GM18858 (cell line): Measurements from ENCODE around the gene MRPS5.

ENCODE experiments used
- ATAC-seq: cut with Tn5 transposase; IDR thresholded peaks from one replicate; pipeline ENCODE4 v1.9.1; 2021; ENCODE audit not compliant: unreplicated experiment

Gene MRPS5

DNA sequence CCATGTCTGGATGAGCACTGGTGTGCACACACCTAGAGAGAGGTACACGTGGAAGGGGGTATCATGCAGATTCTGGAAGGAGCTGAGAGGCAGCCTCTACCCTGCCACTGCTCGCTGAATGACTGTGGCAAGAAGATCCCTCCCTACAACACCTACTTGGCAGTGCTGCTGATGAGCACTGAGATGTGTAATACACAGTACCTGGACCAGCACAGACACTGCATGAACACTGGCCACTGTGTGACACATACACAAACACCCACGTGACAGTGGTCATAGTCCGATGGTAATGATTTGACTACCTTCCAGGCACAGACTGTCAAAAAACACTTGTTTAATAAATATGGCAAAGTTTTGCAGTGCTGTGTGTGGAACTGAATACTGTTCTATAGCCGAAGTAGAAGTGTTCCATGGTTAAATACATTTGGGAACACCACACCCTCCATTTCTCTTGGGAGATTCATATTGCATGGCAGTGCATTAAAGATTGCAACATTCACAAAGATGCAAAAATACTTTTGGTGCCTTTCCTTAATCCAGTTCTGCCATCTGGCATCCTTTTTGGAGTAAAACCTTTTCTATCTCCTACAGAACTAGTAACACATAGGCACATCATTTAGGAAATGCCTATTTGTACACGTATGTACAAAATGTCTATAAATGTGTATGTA, 29.6 kb downstream of the MRPS5 start:
- ATAC-seq, result no peak

DNA sequence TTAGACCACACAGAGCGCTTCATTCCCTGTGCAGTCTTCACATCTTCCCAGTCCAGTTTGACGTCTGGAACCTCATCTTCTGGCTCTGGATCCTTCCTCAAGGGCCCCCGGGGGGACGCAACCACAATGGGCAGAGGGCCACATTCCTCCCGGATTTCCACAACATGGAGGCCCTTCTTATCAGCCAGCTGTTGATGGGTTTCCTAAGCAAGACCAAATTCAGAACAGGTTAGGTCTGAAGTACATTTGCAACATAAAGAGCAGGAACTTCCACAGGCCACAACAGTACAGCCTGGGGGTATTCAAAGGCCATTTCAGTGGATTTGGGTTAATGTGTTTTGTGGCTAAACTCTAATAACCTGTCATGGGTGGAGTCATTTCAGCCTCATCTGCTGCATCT, 34.2 kb downstream of the MRPS5 start:
- no peak for ATAC-seq

DNA sequence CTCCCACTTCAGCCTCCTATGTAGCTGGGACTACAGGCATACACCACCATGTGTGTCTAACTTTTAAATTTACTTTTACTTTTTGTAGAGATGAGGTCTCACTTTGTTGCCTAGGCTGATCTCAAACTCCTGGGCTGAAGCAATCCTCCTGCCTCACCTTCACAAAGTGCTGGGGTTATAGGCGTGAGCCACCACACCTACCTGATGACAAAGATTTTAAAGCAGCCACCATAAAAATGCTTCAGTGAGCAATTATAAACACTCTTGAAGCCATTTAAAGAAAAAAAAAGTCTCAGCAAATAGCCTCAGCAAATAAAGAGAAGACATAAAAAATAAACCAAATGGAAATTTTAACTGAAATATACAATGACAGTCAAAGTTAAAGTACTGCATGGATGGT, 35.6 kb downstream of the MRPS5 start:
- ATAC-seq, result no peak

DNA sequence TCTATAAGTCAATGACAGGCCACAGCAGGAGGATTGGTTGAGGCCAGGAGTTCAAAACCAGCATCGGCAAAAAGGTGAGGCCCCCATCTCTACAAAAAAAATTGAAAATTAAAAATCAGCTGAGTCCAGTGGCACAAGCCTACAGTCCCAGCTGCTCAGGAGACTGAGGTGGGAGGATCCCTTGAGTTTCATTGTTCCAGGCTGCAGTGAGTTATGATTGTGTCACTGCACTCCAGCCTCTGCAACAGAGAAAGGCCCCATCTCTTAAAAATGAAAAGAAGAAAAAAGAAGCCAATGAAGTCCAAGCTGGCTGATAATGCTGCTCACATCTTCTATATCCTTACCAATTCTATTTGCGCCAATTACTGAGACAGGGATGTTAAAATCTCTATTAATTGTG, 39.1 kb downstream of the MRPS5 start:
- ATAC-seq, result no peak

DNA sequence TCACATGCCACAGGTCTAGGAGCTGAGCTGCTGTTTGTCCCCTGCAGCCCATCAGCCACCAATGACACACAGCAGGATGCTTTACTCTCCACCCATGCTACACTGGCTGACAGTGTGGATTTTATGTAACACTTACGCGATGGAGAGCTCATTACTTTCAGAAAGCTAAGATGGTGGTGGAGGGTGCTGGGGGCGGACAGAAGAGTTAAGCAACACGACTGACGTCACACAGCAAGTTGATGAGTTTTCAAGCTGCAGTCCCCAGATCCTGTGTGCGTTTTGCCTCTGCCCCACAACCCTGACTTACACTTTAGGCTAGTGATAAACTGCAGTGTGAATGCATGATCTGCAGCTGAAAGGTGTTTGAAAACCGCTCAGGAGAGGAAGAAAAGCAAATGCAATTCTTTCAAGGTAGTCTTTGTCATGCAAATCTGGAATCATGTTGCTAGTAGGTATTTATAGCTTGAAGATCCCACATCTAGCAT, 42.4 kb downstream of the MRPS5 start:
- no peak for ATAC-seq

DNA sequence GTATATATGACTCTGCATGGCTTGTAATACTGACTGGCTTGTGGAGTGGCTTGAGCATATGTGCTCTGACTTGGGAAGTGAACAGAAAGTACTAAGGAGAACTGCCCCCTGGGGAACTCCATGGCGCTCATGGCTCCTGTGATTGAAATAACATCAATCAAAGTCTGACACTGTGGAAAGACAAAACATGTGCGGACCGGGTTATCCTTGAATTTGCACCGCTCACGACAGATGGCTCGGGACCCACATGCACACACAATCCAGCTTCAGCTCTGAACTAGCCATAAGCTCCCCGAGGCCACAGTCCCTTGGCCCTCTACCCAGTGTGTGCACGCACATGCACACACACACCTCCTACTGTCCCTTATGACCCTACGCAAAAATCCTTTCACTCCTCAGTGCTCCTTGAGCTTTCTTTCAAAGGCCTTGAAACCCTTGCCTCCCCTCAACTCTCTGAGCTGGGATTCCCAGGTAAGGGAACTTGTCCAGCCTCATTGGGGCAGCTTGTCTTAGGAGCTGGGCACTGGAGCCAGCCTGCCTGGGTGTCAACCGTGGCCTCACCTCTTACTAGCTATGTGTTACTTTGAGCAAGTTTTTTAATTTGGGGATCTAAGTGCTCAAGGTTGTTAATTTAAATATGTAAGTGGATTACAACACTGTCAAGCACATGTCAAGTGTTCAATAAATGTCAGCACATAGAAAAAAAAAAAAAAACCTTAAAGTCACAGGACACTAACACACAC, 43.6 kb downstream of the MRPS5 start:
- no peak for ATAC-seq

DNA sequence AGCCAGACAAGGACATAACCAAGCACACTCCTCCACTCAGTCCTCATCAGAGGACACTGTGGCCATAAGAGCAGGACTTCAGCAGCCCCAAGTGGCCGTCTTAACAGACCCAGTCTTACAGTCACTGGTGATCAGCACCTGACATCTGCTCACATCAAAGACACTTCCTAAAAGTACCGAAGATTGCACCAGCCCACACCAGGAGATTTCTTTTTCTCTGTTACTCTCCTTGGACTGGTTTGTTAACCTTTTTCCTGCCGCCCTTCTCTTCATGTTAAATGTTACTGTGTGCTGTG, 44.1 kb downstream of the MRPS5 start:
- no peak for ATAC-seq

DNA sequence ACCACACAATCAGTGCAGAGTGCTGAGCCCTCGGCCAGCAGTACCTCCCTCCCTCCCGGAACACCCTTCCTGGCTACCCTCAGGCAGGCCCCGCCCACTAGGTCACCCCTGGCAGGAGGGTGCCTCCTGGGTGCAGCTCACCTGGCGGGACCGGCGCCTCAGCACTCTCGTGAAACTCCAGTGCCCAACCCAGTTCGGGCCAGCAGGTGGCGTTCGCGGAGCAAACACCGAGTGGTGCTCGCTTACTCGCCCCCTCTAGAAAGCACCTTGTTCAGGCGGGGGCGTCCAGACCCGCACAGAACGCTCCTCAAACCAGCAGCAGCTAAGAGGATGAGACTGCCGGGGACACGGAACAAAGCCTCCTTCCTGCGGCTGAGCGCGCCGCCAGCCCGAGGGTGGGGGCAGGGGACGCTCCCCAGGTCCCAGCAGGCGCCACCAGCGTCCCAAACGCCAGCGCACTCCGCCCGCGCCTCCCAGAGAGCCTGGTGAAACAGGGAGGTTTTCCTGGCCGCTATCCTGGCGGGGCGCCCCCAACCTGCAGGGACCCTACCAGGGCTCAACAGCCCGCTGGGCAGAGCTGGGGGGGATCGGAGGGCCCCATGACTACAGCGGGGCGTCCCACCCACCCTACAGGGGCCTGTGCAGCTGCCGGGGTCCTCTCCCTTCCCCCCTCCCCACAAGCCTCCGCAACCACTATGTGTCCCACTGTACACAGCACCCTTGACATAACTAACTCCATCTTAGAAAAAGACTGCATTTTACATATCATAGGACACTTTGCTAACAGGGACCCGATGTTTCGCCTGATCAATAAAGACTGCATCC, 44.7 kb downstream of the MRPS5 start:
- ATAC-seq, result peak; percentile 80

DNA sequence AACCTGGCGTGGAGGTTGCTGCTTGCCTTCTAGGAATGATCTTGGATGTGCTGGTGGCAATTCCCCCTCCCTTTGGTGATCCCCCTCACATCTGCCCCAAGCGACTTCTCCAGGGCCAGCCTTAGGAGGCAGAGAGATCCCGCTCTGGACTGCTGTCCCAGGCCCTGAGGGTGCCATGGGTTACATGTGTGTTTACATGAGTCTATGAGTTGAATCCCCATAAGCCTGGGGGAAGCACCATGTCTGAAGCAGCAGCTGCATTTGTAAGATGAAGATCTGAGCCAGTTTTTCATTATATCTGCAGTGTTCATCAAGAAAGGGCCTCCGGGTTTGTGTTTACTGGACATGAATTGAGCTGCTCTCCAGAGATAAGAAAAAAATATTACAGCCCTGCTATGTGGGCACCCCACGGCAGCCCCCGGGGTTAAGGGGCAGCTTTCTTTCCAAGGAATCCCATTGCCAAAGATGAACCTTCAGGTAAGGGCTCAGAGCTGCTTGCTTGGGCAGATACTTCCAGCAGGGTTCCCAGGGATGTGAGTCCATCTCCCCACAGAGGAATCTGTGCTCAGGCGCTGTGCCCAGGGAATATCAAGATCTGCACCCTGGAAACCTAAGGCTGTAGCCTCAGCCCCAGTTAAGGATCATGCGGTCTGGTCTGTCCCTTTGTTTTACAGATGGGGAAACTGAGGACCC, 46.0 kb downstream of the MRPS5 start:
- ATAC-seq, result no peak

DNA sequence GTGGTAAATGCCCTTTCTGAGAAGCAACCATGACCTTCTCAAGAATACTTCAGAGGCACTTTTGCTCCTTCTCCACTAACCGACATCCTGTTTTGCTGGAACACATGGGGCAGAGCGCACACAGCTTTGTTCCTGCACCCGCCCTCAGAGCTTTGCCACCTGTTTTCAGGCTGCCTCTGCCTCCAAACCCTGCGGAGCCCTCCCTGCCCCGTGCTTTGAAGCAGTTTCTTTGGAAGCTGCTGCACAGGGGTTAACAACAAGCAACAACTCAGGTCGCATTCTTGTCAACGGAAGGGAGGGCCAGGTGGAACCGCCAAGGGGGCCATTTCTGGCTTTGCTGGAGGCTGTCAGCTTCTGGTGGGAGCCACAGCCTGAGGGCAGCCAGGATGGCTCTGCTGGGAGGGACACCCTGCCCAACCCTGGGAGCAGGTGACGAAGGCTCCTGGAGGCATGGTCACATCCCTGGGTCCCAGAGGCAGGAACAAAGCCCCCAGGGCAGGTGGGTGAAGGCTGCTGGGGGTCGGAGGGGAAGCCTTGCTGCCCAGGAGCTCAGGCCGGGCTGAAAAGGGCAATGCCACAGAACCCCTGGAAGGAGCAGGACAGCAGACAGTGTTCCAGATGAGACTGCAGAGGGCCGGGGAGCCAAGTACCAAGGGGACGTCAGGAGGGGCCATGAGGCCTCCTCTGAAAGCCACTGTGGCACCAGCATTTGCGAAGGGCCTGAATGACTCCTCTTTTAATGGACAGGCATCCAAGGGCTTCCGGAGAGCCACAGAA, 46.8 kb downstream of the MRPS5 start:
- ATAC-seq, result no peak

DNA sequence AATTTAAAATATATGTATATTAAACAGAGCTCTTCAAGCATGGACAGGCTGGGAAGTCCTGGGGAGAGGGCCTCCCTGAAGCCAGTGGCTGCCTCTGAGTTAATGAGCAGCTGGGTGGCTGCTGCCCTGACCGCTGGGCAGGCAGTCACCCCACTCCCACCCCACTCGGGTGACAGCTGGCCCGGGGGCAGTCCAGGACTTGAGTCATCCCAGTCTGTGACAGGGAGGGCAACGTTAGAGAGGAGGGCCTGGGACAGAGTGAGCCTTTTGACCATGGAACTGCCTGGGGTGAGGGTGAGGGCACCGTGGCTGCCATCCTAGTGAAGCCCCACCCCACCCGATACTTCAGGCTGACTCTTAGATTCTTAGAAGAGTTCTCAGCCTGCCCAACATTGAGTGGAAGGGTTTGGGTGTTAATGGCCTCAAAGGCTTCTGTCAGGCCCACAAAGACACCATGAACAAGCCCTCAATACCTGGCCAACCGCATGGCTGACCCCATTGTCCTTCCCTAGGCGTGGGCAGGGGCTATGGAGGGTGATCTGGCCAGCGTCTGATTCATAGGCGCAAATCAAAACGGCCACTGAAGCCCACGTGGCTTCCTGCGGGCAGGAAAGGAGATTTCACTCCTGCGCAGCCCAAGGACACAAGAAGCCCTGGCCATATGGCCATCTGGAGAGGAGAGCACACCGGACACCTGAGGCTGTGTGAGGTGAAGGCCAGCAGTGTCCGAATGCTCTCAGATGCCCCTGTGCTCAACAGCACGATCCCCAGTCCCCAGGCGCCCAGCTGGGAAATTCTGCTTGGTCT, 47.5 kb downstream of the MRPS5 start:
- no peak for ATAC-seq

DNA sequence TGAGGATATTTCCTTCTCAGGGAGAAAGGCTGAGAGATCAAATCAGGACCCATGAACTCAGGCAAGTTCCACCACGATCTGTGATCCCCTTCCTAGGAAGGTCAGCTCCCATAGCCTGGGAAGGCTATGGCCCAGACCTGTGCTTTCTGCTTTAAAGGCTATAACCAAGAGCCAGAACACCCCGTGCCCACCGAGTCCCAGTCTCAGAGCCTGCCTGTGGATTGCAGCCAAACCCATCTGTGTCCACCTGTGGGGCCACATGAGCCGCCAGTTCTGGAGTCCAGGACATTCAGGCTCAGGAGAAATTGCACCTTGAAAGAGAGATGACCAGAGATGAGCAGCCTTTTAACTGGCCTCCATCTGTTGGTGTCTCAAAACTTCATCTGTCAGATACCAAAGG, 49.2 kb downstream of the MRPS5 start:
- no peak for ATAC-seq

DNA sequence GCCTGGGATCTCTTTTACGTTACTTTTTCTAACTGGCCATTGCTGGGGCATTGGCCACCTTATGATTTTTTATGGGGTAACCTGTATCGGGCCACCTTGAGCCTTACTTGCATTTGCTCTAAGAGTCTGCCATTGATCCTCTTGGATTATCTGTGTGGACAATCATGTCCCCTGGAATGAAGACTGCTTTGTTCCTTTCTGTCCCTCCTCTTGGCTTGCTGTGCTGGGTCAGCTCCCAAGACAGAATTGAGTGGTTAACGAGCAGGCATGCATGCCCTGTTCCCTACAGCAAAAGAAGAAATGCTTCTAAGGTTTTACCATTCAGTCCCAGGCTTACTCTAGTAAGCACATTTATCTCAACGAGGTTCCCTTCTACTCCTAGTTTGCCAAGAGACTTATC, 49.8 kb downstream of the MRPS5 start:
- ATAC-seq, result no peak

DNA sequence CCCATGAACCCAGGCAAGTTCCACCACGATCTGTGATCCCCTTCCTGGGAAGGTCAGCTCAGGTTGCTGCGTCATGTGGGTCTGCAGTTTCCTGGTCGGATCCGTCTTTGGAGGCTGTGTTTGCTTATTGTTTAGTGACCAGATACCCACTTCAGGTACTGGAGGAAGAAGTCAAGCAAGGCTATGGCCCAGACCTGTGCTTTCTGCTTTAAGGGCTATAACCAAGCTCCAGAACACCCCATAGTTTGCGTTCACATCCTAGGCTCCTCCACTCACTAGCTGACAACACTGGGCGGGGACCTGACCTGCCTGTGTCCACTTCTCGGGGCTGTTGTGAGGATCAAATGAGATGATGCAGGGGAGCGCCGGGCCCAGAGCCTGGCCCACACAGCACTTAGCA, 52.1 kb downstream of the MRPS5 start:
- no peak for ATAC-seq

DNA sequence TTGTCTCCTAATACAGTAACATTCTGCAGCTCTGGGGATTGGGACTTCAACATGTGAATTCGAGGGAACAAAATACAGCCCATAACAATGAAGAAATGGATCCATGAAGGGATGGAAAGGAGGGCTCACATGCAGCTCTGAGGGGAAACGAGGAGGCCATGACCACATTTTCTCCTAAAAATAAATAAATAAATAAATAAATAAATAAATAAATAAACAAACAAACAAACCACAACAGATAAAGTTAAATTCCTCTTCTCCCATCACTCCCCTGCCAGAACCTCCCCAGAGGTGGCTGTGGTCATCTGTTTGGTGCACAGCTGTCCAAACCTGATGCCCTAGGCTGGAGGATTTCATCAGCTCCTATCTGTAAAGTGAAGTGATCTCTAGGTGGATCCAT, 53.4 kb downstream of the MRPS5 start:
- ATAC-seq, result no peak

DNA sequence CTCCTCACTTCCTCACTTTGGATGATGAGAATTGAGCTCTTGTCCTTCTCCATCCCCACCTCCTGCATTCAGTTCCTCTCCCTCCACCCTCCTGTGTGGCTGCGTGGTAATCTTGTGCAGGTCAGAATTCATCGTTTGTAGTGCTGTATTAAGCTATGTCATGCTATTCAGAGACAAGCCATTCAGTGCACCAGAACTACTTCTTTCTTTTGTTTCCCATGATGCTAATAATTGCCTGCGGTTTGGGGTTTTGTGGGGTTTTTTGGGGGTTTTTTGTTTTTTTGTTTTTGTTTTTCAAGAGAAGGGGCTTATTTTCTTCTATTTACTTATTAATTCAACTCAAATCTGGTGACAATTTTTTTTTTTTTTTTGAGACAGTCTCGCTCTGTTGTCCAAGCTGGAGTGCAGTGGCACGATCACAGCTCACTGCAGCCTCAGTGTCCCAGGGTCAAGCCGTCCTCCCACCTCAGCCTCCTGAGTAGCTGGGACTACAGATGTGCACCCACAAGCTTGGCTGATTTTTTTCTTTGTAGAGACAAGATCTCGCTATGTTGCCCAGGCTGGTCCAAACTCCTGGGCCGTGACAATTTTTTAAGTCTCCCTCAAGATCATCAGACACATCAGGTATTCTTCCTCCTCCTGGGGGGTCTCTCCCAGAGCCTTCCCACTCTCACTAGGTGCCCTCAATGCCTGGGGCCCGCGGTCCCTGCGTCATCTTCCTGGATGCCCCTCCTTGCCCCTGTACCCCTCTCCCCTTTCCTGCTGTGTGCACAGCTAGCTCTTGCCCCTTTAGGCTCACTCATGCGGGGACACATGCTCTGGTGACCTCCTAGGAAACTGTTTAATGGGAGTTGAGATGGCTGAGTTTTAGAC, 58.3 kb downstream of the MRPS5 start:
- ATAC-seq, result peak; percentile 91

DNA sequence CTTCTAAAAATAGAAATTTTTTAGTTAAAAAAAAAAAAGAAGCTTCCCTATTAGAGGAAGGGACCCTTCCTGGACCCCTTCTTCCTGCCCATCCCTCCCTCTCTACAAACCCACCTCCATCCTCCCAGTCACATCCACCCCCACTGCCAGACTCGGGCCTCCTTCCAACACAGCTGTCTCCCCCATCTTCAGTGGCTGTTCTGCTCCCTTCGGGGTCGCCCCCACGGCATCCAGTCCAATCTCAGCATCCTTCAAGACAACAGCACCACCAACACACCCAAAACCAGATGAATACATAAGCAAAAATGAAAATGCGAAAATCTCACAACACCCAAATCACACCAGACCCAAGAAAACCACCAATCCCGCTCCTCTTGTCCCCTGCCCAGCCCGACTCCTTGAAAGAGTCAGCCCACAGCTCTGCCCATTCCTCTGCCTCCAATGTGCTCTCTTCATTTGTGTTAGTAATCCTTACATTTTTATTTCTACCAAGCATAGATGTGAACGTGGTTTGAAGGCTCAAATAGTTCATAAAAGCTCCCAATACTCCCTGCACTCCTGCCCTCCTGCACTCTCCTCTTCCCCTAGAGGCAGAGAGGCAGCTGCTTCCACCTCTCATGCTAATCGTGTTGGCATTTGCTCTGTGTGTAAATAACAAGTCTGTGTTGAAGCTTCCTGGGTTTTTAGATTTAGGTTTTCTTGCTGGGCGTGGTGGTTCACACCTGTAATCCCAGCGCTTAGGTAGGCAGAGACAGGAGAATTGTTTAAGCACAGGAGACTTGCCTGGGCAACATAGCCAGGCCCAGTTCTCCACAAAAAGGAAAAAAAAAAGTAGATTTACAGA, 59.1 kb downstream of the MRPS5 start:
- peak; percentile 17 for ATAC-seq

DNA sequence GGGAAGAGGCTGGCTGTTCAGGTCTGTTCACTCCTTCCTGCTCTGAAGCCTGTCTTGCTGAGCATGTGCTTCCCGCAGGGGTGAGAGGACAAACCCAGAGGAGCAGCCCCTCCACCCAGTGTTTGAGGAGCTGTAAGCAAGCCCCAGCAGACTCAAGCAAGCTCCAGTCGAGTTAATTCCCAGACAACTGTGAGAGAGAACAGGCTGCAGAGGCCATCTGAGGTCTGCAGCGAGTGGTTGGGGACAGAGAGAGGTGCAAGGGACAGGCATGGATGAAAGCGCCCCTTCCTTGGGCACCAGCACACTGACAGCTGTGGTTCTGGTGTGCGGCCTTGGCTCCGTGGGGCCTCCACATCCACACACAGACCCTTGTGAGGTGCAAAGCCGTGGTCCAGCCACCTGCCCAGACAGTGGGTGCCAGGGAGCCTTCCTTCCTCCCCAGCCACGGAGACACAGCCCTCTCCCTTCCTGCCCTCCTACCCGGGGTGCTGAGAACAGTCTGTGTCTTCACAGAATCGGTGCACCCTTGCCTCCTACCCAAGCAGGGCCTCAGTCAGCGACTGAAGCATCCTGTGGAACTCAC, 59.9 kb downstream of the MRPS5 start:
- no peak for ATAC-seq
